Activated CD8-positive, alpha-beta T cell treated with anti-CD3 and anti-CD28 coated beads, Interleukin-2, amount 10 ng/mL, durations not matched to agents 7 days and 5 days (primary cell): ENCODE data around the gene SPECC1L. TPM values are rescaled to one million over a fixed set of nuclear protein-coding genes. Genes with fewer than 3 reads are reported as not detected.

Source experiments
- ATAC-seq: fragments of 150-1000 bp; cut with Tn5 transposase; one replicate; pipeline ENCODE4 v1.10.0; 2021; ENCODE audit warnings: moderate library complexity
- CTCF ChIA-PET: fragments of 350-600 bp; sonication (Branson Sonifier 250); formaldehyde crosslinking; loops from one replicate; lab custom pipeline; 2021; ENCODE audit warnings: antibody characterized with exemption; lab: Charles Lee
- POLR2A ChIA-PET: fragments of 350-600 bp; sonication (Branson Sonifier 250); formaldehyde crosslinking; loops from one replicate; lab custom pipeline; 2021; ENCODE audit warnings: antibody characterized with exemption; lab: Charles Lee
- DNase-seq: peaks from one replicate; pipeline ENCODE4 v3.0.0-alpha.2; 2020
- H3K27ac Mint-ChIP-seq: one replicate; pipeline ENCODE4 v1.8.0; 2021; ENCODE audit warnings: mild to moderate bottlenecking, mixed read lengths
- H3K27me3 Mint-ChIP-seq: one replicate; pipeline ENCODE4 v1.8.0; 2021; ENCODE audit warnings: low read depth, mixed read lengths
- H3K36me3 Mint-ChIP-seq: one replicate; pipeline ENCODE4 v1.8.0; 2021; ENCODE audit warnings: low read depth, mixed read lengths
- H3K4me1 Mint-ChIP-seq: one replicate; pipeline ENCODE4 v1.8.0; 2021; ENCODE audit warnings: low read depth, mixed read lengths
- H3K4me3 Mint-ChIP-seq: one replicate; pipeline ENCODE4 v1.8.0; 2021; ENCODE audit warnings: mild to moderate bottlenecking, mixed read lengths
- H3K9me3 Mint-ChIP-seq: one replicate; pipeline ENCODE4 v1.8.0; 2022; ENCODE audit warnings: mixed read lengths; ENCODE audit not compliant: insufficient read depth
- total RNA-seq, 2 experiments: library from RNA; stranded (reverse); gene quantifications; one replicate each; pipeline ENCODE4 v1.2.3, GENCODE V29; 2021

The SPECC1L gene
- total RNA-seq, 2 experiments from 2014 or later = 57.6 to 59.7 TPM

DNA sequence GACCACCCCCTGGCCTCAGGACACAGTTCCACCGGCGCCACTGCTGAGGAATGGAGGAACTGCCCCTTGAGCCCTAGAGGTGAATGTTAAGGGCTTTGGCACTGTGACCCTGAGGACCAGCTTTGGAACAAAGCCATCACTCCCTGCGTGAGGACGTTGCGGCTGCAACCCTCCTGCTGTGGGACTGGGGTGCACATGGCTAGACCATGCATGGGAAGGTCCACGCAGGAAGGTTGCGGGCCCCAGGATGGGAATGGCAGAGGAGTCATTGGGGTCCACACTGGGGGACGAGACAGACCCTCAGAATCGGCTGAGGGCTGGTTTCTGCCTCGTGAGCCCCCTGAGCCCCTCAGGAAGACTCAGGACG, 150.3 kb downstream of the SPECC1L start:
- no peak for ATAC-seq
- H3K4me1 Mint-ChIP-seq = peaks cover 20% of the 10 kb centered on the region
- ChIA-PET POLR2A (no interaction called here), CTCF (interaction anchor here (0.8 to 8.0 kb wide), 7 partner anchors 13 to 109 kb away, joined by 3 to 85 read pairs (median 4); no protein-coding TSS in a partner anchor)
- H3K27ac Mint-ChIP-seq = no peak overlapping the region
- no peak overlapping the region for H3K4me3 Mint-ChIP-seq
- H3K27me3 Mint-ChIP-seq = peaks cover 3% of the 10 kb centered on the region
- H3K36me3 Mint-ChIP-seq = no peaks in the 10 kb centered on the region
- no peak for DNase-seq
- no peaks in the 10 kb centered on the region for H3K9me3 Mint-ChIP-seq

DNA sequence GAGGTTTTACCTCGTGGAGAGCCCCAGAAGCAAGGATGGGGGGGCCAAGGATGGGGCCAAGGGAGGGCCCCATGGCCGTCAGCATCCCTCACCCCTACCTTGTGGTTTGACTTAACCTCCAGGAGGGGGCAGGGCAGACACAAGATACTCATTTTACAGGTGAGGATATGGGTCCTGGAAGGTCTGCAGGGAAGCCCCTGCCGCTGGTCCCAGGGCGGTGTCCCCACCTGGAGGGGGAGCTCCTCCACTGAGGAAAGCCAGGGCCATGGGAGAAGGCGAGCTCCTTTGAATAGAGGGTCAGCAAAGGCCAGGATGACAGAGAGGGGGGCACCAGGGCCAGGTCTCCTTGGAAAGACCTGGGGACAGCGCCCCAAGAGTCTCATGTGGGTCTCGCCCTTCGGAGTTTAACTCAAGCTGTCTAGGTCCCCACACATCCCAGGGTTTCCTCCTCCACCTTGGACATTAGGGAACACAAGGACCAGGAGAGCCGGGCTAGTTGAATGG, 150.8 kb downstream of the SPECC1L start:
- ChIA-PET POLR2A (no interaction called here), CTCF (interaction anchor here (0.8 to 8.0 kb wide), 12 partner anchors 14 to 109 kb away, joined by 3 to 85 read pairs (median 4); no protein-coding TSS in a partner anchor)
- ATAC-seq = no peak
- Mint-ChIP-seq H3K4me1 (peaks cover 25% of the 10 kb centered on the region), H3K9me3 (no peaks in the 10 kb centered on the region), H3K27ac (no peak overlapping the region), H3K4me3 (no peak overlapping the region), H3K36me3 (no peaks in the 10 kb centered on the region), H3K27me3 (peaks cover 3% of the 10 kb centered on the region)
- peak; percentile 55 for DNase-seq

DNA sequence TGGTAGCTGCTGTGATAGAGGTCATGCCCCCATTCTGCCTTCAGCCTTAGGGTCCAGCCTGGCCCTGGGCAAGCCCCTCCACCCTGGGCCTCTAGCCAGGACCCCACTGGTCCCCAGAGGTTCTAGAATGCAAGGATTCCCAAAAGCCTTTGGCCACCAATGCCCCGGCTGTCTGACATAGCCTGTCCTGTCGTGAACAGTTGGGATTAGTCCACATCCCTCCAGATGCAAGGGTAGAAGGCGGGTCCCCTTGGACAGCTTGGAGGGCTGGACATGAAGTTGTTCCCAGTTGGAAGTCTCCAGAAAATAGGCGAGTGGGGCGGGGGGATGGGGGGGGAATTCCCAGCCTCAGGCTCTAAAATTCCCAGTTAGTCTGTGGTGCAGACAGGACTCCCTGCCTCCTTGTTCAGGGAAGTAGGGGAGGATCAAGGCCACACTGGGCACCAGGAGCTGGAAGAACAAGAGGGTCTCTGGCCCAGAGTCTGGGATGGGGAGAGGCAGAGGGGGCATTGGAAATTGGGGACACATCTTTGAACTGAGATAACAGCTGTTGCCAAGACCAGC, 151.6 kb downstream of the SPECC1L start:
- Mint-ChIP-seq H3K4me3 (peak overlapping the region; percentile 46), H3K27me3 (peaks cover 3% of the 10 kb centered on the region), H3K4me1 (peaks cover 32% of the 10 kb centered on the region), H3K36me3 (no peaks in the 10 kb centered on the region), H3K27ac (peak overlapping the region; percentile 20), H3K9me3 (no peaks in the 10 kb centered on the region)
- CTCF ChIA-PET = interaction anchor here (0.8 to 8.0 kb wide), 17 partner anchors 12 to 108 kb away, joined by 3 to 85 read pairs (median 4); no protein-coding TSS in a partner anchor
- POLR2A ChIA-PET = no interaction called here
- ATAC-seq (no peak), DNase-seq (no peak)

DNA sequence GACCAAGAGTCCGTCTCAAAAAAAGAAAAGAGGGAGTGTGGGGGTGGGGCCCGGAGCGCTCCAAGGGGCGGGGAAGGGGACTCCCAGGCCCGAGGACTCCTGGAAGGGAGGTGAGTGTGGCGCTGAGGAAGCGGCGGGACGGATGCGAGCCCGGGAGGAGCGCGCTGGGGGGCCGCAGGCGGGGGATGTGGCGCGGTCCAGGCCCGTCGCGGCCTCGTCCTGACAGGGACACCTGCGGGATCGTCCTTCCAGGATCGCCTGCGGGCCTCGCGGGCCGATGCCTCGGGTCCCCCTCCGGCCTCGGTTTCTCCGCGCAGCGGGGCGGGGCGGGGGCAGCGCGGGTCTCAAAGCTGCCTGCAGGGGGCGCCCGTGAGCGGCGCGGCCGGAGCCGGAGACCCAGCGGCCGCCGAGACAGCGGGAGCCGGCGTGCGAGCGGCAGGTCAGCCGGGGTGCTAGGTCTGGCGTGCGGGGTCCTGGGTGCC, 152.9 kb downstream of the SPECC1L start:
- ChIA-PET POLR2A (interaction anchor here (5.4 kb wide), 1 partner anchor 12 kb away, joined by 34 read pairs; no protein-coding TSS in a partner anchor), CTCF (interaction anchor here (0.6 to 8.0 kb wide), 17 partner anchors 9 to 107 kb away, joined by 3 to 85 read pairs (median 6); no protein-coding TSS in a partner anchor)
- H3K27ac Mint-ChIP-seq = peak overlapping the region; percentile 34
- ATAC-seq (peak; percentile 41), DNase-seq (peak; percentile 70)
- no peaks in the 10 kb centered on the region for H3K9me3 Mint-ChIP-seq
- H3K27me3 Mint-ChIP-seq = peaks cover 3% of the 10 kb centered on the region
- H3K36me3 Mint-ChIP-seq = no peaks in the 10 kb centered on the region
- peaks cover 44% of the 10 kb centered on the region for H3K4me1 Mint-ChIP-seq
- peak overlapping the region; percentile 46 for H3K4me3 Mint-ChIP-seq

DNA sequence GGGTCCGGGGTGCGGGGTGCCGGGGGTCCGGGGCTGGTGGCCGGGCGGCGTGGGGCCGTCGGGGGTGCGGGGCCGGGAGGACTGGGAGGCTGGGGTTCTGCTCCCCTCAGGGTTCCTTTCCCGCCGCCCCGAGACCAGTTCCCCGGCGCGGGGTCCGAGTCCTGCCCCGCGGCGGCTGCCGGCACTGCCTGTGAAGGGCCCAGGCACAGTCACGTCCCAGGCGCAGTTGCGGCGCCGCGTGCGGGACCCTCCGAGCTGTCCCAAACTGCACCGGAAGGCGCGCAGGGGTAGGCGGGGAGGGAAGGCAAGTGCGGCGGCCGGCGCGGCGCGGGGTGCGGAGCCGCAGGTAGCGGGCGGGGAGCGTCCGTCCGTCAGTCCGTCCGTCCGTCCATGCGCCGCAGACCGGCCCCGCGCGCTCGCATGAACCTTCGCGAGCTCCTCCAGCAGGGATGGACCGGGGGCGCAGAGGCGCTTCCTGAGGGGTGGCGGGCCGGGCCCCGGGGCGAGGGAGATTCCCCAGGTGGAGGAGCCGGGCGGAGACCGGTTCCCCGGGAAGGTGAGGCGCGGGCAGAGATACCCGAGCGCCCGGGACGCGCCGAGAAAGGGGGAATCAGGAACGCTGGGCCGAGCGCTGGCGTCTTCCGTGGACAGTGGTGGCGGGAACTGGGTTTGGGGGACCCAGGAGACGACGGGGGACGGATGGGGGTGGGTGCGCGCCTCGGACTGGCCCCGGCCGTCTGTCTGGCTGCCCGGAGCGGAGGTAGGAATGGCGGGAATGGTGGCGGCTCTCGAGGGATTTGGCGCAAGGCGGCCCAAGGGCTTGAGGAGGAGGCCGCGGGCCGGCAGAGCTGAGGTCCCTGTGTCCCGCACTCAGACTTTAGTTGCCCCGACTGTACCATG, 153.6 kb downstream of the SPECC1L start:
- Mint-ChIP-seq H3K9me3 (no peaks in the 10 kb centered on the region), H3K27me3 (peaks cover 3% of the 10 kb centered on the region), H3K4me3 (peak overlapping the region; percentile 67), H3K4me1 (peaks cover 51% of the 10 kb centered on the region), H3K27ac (peak overlapping the region; percentile 15), H3K36me3 (no peaks in the 10 kb centered on the region)
- ChIA-PET POLR2A (interaction anchor here (0.6 to 5.4 kb wide), 3 partner anchors 11 to 144 kb away, joined by 3 to 34 read pairs (median 3); no protein-coding TSS in a partner anchor), CTCF (interaction anchor here (0.9 to 8.0 kb wide), 10 partner anchors 9 to 98 kb away, joined by 4 to 85 read pairs (median 6); no protein-coding TSS in a partner anchor)
- DNase-seq = peak; percentile 54
- peak; percentile 27 for ATAC-seq

DNA sequence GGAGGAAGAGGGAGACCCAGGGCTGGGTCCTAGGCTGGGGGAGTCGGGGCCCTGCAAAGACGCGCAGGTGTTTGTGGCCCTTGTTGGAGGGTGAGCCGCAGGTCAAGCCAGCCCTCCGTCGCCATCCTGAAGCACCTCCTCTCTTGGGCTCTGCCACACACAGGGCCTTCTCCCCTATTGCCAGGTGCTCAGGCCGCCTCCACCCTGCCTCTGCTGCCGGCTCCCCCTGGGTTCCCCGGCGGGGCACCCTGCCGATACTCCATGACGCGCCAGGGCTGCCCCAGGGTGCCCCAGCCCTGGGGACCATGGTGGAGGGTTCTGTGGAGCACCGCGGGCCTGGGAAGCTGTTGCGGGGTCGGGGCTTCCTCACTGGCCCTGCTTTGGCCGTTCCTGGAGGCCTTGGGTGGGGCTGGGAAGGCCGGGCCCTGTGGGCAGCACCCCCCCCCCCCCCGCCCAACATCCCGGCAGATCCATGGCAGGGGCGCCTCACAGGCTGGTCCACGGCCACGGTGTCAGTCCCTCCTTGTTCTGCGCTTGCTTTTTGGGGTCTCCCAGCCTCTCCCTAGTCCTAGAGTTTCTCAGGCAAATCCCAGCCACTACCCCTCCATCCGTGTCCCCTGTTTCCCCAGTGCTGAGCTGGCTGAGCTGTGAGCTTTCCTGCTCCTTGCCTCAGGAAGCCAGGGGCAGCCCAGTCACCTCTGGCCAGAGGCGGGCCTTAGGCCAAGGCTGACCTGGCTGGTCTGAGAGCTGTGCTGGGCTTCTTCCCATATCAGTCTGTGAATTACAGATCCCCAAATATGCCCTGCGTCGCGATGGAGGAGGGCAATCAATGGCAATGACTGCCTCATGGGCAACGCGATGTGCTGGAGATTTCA, 154.5 kb downstream of the SPECC1L start:
- peaks cover 60% of the 10 kb centered on the region for H3K4me1 Mint-ChIP-seq
- no peak for ATAC-seq
- no peaks in the 10 kb centered on the region for H3K9me3 Mint-ChIP-seq
- POLR2A ChIA-PET = interaction anchor here (5.4 kb wide), 1 partner anchor 10 kb away, joined by 34 read pairs; no protein-coding TSS in a partner anchor
- H3K36me3 Mint-ChIP-seq = no peaks in the 10 kb centered on the region
- CTCF ChIA-PET = interaction anchor here (1.2 to 8.0 kb wide), 12 partner anchors 8 to 182 kb away, joined by 3 to 85 read pairs (median 6); no protein-coding TSS in a partner anchor
- peak overlapping the region; percentile 93 for H3K27ac Mint-ChIP-seq
- H3K27me3 Mint-ChIP-seq = peaks cover 3% of the 10 kb centered on the region
- no peak for DNase-seq
- H3K4me3 Mint-ChIP-seq = peak overlapping the region; percentile 67

DNA sequence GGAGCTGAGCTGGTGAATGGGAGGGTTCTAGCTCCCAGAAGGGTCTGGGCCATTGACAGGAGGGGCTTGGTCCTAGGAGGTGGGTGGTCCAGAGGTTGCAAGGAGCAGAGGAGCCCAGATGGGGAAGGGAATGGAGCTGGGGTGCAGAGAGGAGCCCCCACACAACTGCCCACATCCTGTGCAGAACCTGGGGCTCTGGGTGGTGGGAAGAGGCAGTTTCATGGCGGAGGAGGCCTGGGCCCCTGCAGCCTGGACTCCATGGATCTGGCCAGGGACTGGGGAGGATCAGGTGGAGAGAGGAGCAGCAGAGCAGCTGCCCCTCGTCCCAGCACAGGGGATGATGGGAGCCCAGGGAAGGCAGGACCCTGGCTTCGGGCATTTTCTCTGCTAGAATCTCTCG, 155.8 kb downstream of the SPECC1L start:
- Mint-ChIP-seq H3K4me1 (peaks cover 66% of the 10 kb centered on the region), H3K4me3 (peak overlapping the region; percentile 80), H3K36me3 (peaks cover 3% of the 10 kb centered on the region), H3K27me3 (peaks cover 3% of the 10 kb centered on the region), H3K9me3 (no peaks in the 10 kb centered on the region), H3K27ac (peak overlapping the region; percentile 93)
- CTCF ChIA-PET = interaction anchor here (0.7 to 8.0 kb wide), 8 partner anchors 9 to 184 kb away, joined by 3 to 85 read pairs (median 4); no protein-coding TSS in a partner anchor
- POLR2A ChIA-PET = interaction anchor here (0.6 to 5.4 kb wide), 5 partner anchors 9 to 101 kb away, joined by 3 to 34 read pairs (median 4); no protein-coding TSS in a partner anchor
- DNase-seq (no peak), ATAC-seq (no peak)

DNA sequence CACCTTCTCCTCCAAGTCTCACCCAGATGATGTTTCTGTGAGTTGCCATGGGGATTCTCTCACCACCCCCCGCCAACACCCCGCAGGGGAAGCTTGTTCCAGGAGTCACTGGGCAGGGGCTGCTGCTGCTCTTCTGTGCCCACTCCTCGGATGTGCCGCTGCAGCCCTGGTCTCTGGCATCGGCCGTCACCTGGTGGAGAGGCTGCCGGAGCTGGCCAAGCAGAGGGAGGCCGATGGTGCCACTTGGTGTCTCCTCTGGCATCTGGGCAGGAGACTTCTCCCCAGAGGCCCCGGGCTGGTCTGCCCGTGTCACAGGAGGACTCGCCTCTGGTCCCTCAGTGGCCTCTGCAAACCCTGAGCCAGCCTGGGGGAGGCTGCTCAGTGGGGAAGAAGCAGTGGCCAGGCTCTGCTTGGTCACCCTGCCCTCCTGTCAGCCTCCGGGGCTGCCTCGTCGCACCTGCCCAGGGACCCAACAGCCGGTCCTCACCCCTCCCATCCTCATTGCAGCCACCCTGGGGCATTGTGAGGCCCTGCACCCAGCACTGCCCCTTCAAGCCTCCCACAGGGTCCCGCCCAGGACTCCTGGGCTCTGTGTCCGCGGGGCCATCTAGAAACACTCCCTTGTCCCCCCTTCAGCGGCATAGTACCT, 156.3 kb downstream of the SPECC1L start:
- H3K4me1 Mint-ChIP-seq = peaks cover 71% of the 10 kb centered on the region
- CTCF ChIA-PET = interaction anchor here (0.7 to 8.0 kb wide), 9 partner anchors 8 to 184 kb away, joined by 3 to 85 read pairs (median 4); no protein-coding TSS in a partner anchor
- no peaks in the 10 kb centered on the region for H3K9me3 Mint-ChIP-seq
- DNase-seq (no peak), ATAC-seq (no peak)
- peak overlapping the region; percentile 93 for H3K27ac Mint-ChIP-seq
- peak overlapping the region; percentile 80 for H3K4me3 Mint-ChIP-seq
- H3K27me3 Mint-ChIP-seq = peaks cover 3% of the 10 kb centered on the region
- POLR2A ChIA-PET = interaction anchor here (0.6 to 5.4 kb wide), 7 partner anchors 9 to 533 kb away, joined by 3 to 34 read pairs (median 4); partner anchors contain the start of gene MIF
- peaks cover 4% of the 10 kb centered on the region for H3K36me3 Mint-ChIP-seq

DNA sequence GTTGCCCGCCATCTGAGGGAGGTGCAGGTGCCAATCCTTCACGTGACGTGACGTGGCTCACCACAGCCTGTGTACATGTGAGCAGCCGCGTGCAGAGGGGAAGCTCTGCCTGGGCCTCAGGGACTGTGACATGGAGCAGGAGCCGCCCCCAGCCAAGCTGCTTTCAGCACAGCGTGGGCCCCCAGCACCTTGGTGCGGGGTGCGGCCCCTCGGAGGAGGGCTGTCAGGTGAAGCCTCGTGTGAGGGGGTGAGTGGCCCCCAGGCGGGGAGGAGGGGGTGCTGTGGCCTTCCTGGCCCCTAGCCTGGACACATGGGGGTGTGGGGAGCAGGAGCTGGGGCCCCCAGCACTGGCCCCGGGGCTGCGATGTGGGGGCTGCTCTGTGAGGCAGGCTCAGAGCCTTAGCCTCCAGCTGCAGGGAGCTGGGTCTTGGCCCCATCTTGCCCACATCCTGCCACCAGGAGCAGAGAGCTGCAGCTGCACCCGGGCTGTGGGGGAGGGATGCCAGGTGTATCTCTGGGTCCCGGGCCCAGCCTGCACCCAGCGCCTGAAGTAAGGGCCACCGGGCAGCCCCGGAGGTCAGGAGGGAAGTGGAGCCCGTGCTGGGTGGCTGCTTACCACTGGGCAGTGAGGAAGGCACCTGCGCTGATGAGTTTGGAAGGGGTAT, 157.0 kb downstream of the SPECC1L start, which contains the start of gene ADORA2A:
Gene ADORA2A (plus strand): TSS at position 100 of the 665 bp plus-strand sequence. CDS start 5,806 bp downstream, outside the sequence.
- ChIA-PET CTCF (interaction anchor here (0.8 to 8.0 kb wide), 5 partner anchors 8 to 95 kb away, joined by 3 to 85 read pairs (median 4); no protein-coding TSS in a partner anchor), POLR2A (interaction anchor here (0.7 to 5.4 kb wide), 6 partner anchors 8 to 534 kb away, joined by 3 to 34 read pairs (median 4); partner anchors contain the start of gene MIF)

More for the DNA sequence above, 157.0 kb downstream of the SPECC1L start, which contains the start of gene ADORA2A:
- no peaks in the 10 kb centered on the region for H3K9me3 Mint-ChIP-seq
- peaks cover 4% of the 10 kb centered on the region for H3K36me3 Mint-ChIP-seq
- peaks cover 75% of the 10 kb centered on the region for H3K4me1 Mint-ChIP-seq
- ATAC-seq (peak; percentile 67), DNase-seq (peak; percentile 92)
- peaks cover under 1% of the 10 kb centered on the region for H3K27me3 Mint-ChIP-seq
- peak within 1 kb of the TSS; percentile 80 for H3K4me3 Mint-ChIP-seq
- H3K27ac Mint-ChIP-seq = peak within 1 kb of the TSS; percentile 93
